Fibroblast of peridontal ligament (primary cell): ENCODE data around the gene PCBP3.
"Not testable (repeated sequence)": the region's sequence is repeated elsewhere in the genome, so short reads cannot be mapped to it uniquely, and the experiment has no call there.

Source experiments
- DNase-seq: peaks from one replicate; pipeline ENCODE4 v3.0.0-alpha.2; 2010; ENCODE audit errors: extremely low read depth

Gene PCBP3

DNA sequence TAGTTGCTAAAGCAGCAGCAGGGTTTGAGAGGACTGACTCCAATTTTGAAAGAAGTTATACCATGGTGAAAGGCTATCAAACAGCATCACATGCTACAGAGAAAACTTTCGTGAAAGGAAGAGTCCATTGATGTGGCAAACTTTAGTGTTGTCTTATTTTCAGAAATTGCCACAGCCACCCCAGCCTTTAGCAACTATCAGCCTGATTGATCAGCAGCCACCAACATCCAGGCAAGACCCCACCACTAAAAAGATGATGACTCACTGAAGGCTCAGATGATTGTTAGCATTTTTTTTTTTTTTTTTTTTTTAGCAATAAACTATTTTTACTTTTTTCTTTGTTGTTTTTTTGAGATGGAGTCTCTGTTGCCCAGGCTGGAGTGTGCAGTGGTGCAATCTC is 35.3 kb downstream of the PCBP3 start:
- DNase-seq = not testable (repeated sequence)

DNA sequence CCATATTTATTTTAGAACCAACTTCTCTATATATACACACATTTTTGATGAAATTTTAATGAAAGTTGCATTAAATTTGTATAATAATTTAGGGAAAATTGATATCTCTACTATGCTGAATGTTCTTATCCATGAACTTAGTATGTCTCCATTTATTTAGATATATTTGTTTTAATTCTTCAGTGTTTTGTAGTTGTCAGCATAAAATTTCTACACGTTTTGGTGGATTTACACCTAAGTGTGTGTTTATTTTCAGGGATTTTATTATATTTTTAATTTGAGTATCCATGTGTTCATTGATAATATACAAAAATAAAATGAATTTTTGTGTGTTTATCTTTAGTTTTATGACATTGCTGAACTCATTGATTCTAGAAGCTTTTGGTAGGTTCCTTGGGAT is 36.7 kb downstream of the PCBP3 start:
- no peak for DNase-seq

DNA sequence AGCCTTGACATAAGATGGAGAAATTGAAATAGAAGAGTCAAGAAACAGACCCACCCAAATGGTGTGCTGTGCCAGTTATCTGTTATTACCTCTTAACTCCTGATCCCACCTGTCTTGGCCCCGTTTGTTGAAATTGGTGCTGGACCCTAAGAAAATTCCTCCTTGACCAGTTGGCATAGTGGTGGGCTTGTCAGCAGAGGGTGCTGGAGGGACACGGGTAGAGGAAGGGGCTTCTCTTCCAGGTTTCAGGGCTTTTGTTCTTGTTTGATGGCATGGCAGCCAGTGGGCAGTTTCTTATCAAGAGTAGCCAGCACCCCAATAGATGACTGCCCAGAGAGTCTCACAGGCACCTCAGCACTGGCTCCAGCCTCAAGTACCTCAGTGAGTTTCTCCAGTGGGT is 51.6 kb downstream of the PCBP3 start:
- DNase-seq = no peak

DNA sequence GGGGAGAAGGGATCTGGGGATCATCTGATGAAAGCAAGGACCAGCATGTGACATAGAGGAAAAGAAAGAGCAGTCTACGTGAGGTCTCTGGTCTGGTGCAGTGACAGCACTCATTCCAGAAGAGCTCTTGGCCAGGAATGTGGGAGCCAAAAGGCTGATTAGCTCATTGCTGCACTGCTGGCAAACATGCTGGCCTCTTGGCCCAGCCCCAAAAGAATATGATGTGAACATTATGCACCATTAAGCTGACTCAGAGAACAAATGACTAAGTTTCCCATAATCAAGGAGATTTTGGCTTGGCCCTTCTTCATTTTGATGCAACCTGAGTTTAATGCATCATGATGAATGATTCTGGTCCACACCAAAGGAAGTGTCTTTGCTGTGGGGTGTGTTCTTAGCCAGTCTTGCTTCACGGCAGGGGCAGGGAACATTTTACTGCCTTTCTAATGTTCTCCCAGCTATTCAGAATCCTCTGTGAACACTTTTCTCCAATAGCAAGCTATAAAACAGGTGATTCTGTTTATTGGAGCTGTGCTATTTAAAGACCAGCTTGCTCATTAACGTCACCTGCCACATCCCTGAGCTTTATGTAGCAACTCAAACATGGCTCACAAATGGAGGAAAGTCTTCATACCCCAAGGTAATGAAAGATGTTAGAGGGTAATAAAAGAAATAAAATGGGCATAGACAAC is 55.1 kb downstream of the PCBP3 start:
- peak; percentile 94 for DNase-seq

DNA sequence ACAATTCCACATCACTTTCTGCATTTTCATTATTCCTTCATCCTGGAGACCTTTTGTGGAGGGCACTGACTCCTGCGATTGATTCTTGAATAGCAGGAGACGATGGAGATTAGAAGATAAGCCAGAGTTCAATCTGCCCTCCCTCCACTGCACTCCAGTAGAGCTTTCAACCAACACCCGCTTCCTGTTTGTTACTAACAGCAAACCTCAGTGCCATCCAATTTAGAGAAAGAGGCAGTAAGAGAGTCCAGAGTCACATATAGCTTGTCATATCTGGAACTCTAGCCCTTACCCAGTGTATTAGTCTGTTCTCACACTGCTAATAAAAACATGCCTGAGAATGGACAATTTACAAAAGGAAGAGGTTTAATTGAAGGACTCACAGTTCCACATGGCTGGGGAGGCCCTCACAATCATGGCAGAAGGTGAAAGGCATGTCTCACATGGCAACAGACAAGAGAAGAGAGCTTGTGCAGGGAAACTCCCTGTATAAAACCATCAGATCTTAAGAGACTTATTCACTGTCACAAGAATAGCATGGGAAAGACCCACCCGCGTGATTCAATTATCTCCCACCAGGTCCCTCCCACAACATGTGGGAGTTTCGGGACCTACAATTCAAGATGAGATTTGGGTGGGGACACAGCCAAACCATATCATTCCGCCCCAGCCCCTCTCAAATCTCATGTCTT is 55.9 kb downstream of the PCBP3 start:
- no peak for DNase-seq

DNA sequence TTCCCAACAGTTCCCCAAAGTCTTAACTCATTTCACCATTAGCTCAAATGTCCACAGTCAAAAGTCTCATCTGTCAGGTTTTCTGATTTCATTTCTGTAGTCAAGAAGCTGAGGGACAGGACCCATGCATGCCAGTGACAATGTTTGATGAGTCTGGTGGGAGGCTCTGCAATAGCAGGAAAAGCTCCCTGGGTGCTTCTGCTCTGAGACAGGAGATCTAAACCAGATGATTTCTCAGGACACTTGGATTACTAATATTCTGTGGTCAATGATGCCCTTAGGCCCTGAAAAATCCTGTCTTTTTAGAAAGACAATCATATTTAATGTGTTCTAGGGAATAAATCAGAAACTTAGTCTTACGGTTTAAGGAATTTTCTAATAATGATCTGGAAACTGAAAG is 56.4 kb downstream of the PCBP3 start:
- DNase-seq = peak; percentile 1

DNA sequence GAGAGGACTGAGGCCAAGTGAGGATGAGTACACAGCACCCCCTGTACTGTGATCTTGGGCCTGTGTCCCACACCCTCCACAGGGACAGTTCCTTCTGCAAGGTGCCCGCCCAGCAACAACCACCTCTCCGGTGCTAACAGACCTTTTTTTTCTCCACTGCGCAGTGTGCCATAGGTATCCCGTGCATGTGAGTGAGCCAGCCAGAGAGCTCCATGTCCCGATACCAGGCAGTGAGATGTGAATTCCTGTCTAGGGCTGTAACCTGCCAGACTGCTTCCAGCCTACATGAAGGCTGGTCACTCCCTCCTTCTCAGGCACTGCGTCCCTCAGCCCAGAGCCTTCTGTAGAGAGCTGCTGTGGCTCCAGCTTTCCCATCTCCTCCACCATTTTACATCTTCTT is 56.9 kb downstream of the PCBP3 start:
- DNase-seq = no peak

DNA sequence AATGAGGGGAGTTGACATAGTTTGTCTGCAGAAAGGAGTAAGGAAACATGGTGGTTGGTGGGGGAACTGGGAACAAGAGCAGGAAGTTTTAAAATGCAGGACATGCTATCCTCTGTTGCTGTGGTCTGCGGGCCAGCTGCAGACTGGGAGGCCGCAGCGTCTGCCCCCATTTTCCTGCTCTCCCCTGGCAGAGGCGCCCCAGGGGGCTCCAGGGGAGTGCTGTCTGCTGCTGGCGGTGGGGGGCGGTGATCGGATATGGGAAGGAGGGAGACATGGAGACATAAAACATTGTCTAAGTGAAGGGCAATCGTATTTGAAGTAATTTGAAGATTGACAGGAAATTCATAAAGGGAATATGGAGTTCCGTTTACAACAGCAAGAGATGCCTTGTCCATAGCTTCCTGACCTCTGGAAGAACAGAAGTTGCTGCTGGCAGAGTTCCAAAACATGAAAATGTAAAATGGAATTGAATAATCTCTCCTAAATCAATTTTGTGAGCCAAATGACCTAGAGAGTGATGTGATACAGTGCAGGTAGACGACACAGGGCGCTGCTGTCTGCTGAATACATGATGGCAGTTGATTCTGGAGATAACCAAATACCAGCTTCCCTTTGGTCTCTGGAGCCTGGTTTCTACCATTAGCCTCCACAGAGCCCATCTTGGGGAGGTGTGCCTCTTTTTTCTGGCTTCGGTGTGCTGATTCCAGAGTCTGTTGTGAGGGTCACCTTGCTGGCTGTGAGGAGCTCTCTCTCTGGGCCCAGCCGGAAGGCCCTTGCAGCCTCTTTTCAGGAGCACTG is 61.0 kb downstream of the PCBP3 start:
- no peak for DNase-seq

DNA sequence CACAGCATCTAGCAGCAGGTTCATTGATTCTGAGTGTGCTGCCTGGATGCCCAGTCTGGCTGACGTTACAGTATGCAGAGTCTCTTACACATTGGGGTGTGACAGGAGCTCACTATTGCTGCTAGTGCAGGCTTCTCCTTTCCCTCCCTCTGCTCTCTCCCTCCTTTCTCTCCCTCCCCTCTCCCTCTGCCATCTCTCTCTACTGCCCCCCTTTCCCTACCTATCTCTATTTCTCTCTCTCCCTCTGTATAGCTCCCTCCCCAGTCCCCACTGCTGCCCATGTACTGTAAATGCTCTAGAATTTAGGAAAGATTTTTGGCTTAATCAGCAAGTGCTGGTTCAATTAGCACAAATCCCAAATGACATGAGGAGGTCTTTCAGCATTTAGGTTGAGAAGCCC is 62.8 kb downstream of the PCBP3 start:
- DNase-seq = no peak

DNA sequence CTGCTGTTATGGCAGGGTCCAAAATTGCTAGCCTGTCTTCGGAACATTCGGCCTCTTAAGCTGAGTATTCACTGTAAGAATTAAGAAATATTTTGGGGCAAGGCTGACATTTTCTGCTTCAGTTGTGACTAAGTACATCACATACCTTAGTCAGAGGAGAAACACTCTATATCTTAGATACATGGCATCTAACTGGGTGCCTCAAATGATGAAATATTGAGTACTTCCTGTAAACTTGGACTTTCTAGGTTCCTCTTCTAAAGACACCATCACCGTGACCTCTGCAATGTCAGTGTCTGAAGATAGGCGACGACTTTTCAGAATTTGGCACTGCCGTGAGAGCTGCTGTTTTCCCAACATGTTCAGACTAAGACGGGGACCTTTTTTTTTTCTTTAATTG is 65.6 kb downstream of the PCBP3 start:
- DNase-seq = no peak

DNA sequence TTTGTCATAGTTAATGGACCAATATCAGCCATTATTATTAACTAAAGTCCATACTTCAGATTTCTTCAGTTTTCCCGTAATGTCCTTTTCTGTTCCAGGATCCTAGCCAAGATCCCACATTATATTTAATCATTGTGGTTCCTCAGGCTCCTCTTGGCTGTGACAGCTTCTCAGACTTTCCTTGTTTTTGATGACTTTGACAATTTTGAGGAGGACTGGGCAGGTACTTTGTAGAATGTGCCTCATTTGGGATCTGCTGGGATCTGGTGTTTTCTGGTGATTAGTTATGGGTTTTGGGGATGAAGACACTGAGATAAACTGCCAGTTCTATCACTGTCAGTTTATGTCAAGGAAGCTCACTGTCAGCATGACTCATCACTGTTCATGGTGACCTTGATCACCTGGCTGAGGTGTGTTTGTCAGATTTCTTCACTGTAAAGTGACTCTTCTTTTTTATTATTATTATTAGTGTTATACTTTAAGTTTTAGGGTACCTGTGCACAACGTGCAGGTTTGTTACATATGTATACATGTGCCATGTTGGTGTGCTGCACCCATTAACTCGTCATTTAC is 66.3 kb downstream of the PCBP3 start:
- DNase-seq = no peak

DNA sequence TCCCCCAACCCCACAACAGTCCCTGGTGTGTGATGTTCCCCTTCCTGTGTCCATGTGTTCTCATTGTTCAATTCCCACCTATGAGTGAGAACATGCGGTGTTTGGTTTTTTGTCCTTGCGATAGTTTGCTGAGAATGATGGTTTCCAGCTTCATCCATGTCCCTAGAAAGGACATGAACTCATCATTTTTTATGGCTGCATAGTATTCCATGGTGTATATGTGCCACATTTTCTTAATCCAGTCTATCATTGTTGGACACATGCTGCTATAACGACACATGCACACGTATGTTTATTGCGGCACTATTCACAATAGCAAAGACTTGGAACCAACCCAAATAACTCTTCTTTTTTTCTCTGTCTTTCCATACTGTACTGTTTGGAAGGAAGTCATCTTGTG is 66.8 kb downstream of the PCBP3 start:
- not testable (repeated sequence) for DNase-seq

DNA sequence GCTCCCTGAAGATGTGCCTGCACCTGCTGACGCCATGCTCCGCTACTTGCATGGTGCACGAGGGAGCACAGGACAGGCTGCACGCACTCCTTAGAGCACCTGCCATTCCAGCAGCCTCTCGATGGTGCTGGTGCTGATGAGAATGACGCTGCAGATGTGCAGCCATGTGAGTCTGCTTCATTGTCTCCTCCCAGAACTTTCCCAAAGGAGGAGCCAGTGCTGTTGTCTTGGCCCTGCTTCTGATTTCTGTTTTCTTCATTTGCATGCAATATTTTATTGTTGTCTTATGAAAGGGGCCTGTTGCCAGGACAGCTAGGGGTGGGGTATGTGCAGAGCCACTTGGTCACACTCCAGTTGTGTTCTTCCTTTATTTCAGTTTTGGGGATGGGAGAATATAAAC is 70.1 kb downstream of the PCBP3 start:
- no peak for DNase-seq

DNA sequence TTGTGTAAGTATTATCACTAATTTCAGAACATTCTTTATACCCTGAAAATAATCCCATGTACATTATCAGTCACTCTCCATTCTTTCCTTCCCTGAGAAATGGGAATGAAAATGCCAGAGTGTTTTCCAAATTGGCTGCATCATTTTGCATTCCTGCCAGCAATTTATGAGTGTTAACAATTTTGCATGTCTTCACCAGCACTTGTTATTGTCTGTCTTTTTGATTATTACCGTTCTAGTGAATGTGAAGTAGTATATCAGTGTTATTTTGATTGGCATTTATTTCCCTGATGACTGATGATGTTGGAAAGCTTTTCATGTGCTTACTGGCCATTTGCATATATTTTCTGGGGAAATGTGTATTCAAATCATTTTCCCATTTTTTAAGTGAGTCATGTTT is 71.9 kb downstream of the PCBP3 start:
- no peak for DNase-seq

DNA sequence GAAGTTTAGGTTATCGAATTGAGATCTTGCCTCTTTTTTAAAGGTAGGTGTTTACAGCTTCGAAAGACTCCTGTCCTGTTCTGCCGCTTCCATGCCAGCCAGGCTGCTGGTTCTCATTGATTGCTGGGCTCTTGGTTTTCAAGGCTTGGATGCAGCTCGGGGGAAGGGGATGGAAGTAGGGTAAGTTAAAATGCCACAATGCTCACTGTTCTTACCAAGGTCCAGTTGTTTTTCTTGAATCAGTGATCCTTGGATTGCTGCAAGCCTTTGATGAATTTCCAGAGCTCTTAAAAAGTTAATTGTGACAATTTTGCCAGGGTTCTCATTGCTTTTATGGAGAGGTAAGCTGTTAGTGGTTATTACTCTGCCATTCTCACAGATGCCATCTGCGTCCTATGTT is 74.9 kb downstream of the PCBP3 start:
- no peak for DNase-seq

DNA sequence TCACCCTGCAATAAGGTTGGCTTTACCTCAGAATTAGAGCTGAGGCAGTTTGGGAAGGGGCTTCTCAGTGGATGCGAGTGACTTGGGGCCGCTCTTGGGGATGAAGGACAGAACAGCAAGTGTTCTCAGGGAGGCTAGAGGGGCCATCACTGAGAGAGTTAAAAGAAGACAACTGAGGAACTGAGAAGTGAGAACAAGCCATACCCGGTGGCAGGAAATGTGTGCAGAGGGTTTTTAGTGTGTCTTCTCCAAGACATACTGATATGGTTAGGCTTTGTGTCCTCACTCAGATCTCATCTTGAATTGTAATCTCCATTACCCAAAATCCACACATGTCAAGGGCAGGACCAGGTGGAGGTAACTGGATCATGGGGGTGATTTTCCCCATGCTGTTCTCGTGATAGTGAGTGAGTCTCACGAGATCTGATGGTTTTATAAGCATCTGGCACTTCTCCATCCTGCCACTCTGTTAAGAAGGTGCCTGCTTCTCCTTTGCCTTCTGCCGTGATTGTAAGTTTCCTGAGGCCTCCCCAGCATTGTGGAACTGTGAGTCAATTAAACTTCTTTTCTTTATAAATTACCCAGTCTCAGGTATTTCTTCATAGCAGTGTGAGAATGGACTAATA is 75.8 kb downstream of the PCBP3 start:
- no peak for DNase-seq

DNA sequence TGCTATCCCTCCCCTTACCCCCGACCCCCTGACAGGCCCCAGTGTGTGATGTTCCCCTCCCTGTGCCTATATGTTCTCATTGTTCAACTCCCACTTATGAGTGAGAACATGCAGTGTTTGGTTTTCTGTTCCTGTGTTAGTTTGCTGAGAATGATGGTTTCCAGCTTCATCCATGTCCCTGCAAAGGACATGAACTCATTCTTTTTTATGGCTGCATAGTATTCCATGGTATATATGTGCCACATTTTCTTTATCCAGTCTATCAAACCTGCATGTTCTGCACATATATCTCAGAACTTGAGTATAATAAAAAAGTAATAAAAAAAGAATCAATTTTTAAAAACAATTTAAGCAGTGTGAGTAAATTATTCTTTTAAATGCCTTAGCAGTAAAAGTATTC is 76.7 kb downstream of the PCBP3 start:
- DNase-seq = not testable (repeated sequence)

DNA sequence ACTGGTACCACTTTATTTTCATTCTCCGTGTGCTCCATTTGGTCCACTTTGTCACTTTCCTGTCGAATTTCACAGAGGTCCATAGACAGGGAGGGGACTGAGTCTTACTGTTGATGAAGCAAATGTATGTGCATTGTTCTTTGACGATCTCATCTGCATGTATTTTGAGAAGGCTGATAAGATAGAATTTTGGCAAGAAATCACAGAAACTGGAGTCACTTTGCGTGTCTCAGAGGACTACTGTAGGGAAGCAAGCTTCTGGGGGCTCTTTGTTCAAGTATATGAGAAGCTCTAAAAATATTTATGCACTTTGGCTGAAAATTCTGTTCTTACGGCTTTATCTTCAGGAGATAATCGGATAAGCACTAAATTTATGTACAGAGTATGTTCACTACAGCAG is 78.1 kb downstream of the PCBP3 start:
- DNase-seq = no peak

DNA sequence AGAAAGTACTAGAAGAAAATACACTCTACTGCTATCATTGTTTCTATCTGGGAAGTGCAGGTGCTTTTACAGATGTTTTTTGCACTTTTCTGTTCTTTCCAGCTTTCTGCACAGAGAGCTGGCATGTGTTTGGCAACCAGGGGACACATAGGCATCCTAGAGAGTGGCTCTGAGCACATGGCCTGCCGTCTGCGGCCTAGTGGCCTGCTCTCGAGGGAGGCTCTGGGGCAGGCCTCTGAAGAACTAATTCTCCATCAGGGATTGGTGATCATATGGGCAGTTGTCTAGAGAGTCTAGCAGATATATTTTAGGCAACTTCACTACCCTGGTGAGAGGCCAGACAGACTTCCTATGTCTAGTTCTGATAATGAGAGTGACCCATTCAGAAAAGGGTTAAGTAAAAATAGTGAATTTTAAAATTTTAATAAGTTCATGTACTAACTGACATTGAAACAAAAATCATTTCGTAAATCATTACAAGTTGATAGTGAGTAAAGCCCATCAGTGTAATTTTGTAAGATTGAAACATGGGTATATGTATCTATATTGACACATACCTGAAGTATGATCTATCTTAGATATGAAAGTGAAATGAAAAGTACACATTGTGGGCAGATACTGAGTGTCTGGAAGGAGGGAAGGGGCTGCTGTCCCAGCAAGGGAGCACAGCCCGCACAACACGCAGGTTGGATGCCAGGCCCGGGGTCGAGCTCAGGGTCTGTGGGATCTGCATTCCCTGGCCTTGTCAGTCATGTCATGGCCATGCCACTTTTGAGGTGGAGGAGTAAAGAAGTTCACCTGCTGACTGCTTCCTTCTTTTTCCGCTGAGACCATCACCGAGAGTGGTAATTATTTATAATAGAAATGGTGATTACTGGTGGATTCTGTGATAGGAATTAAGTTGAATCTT is 79.8 kb downstream of the PCBP3 start:
- DNase-seq = no peak

DNA sequence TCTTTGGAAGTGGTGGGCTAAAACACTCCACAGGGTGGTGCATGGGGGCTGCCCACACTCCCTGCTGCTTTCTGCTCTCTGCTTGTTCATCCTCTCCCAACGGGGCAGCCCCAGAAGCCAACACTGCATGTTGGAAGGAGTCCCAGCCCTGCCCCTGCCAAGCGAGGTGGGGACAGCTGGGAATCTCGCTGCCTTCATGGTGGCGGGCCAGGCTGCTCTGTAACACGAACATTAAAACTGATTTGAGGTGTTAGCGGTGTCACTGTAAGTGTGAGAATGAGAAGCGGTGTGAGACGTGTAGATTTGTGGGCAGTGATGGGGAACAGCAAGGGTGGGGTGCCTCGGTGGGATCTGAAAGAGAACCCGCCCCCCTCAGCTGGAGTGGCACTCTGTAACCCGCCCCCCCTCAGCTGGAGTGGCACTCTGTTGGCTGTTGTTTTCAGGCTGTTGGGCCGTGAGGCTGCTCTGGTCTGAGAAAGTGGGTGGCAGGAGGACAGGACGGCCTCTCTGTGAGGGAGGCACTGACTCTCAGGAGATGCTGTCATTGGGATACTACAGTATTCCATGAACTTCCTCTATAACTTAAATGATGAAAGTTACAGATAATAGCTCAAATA is 80.9 kb downstream of the PCBP3 start:
- no peak for DNase-seq
